ENCODE data around the gene JCAD. TPM values are rescaled to one million over a fixed set of nuclear protein-coding genes. Genes with fewer than 3 reads are reported as not detected.

JCAD gene
- total RNA-seq, 1 donor from 2014 or later = 22.7 TPM

GRCh38 chr10:30073045-30073766 lies 13.8 kb upstream of the JCAD start:
- no peak for DNase-seq (ENCODE audit: low spot score)

GRCh38 chr10:30072068-30072467 lies 12.7 kb upstream of the JCAD start:
- no peak for DNase-seq (ENCODE audit: low spot score)

- DNase-seq (ENCODE audit: low spot score) = no peak
Measured at GRCh38 chr10:30070001-30070685, 10.8 kb upstream of the JCAD start.

GRCh38 chr10:30068492-30069223 lies 9.3 kb upstream of the JCAD start:
- no peak for DNase-seq (ENCODE audit: low spot score)

GRCh38 chr10:30063099-30063498 lies 3.7 kb upstream of the JCAD start:
- no peak for DNase-seq (ENCODE audit: low spot score)

- DNase-seq (ENCODE audit: low spot score) = no peak
Measured at GRCh38 chr10:30062582-30062981, 3.2 kb upstream of the JCAD start.

GRCh38 chr10:30062090-30062489 lies 2.7 kb upstream of the JCAD start:
- no peak for DNase-seq (ENCODE audit: low spot score)

- DNase-seq (ENCODE audit: low spot score) = no peak
Measured at GRCh38 chr10:30058570-30059132, 735 bp downstream of the JCAD start.

GRCh38 chr10:30057894-30058556 lies 1.4 kb downstream of the JCAD start:
- DNase-seq (ENCODE audit: low spot score) = no peak

GRCh38 chr10:30057421-30057841 lies 2.0 kb downstream of the JCAD start:
- DNase-seq (ENCODE audit: low spot score) = no peak

GRCh38 chr10:30056767-30057355 lies 2.5 kb downstream of the JCAD start:
- no peak for DNase-seq (ENCODE audit: low spot score)

- no peak for DNase-seq (ENCODE audit: low spot score)
Measured at GRCh38 chr10:30056281-30056680, 3.1 kb downstream of the JCAD start.

GRCh38 chr10:30055226-30055662 lies 4.1 kb downstream of the JCAD start:
- DNase-seq (ENCODE audit: low spot score) = no peak

GRCh38 chr10:30052062-30052461 lies 7.3 kb downstream of the JCAD start:
- DNase-seq (ENCODE audit: low spot score) = no peak

GRCh38 chr10:30051220-30051619 lies 8.2 kb downstream of the JCAD start:
- DNase-seq (ENCODE audit: low spot score) = no peak

GRCh38 chr10:30050411-30050810 lies 9.0 kb downstream of the JCAD start:
- DNase-seq (ENCODE audit: low spot score) = no peak

- DNase-seq (ENCODE audit: low spot score) = no peak
Measured at GRCh38 chr10:30048768-30049517, 10.4 kb downstream of the JCAD start.

- DNase-seq (ENCODE audit: low spot score) = no peak
Measured at GRCh38 chr10:30047924-30048531, 11.4 kb downstream of the JCAD start.

GRCh38 chr10:30047430-30047829 lies 12.0 kb downstream of the JCAD start:
- no peak for DNase-seq (ENCODE audit: low spot score)

- no peak for DNase-seq (ENCODE audit: low spot score)
Measured at GRCh38 chr10:30046476-30046875, 12.9 kb downstream of the JCAD start.

Data from ureter (tissue), 1 donor.